Erythroblast (primary cell): ENCODE results near the gene CACNB3.

Source experiments
- GATA1 ChIP-seq: IDR thresholded peaks from 2 replicates; pipeline ENCODE4 v1.6.1; 2011; ENCODE audit warnings: low read depth, mild to moderate bottlenecking, control low read depth, low read length, moderate library complexity
- POLR2A ChIP-seq: IDR thresholded peaks from 2 replicates; pipeline ENCODE4 v1.6.1; 2011; ENCODE audit warnings: mild to moderate bottlenecking, low read length

DNA sequence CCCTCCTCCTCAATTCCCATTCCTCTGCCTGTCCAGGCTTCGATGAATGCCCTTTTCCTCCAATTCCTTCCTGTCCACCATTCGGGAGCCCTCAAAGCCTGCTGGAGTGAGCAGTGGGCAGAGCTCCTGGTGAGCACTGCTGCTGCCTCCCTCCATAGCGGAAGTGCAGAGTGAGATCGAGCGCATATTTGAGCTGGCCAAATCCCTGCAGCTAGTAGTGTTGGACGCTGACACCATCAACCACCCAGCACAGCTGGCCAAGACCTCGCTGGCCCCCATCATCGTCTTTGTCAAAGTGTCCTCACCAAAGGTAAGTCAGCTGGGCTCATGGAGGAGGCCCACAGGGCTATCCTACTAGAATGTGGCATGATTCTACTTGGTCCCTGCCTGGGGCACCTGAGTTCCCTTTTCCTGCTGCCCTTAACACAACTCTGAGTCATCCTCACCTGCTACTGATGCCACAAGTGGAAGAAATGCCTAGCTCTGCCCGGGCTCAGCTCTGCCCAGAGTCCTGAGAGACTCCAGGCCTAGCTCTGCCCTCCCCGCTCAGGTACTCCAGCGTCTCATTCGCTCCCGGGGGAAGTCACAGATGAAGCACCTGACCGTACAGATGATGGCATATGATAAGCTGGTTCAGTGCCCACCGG lies 8.0 kb downstream of the CACNB3 start:
- no peak for TF ChIP-seq POLR2A
- no peak for TF ChIP-seq GATA1
